HK-2 (cell line): Measurements from ENCODE around the gene CEP112.
"Not testable (repeated sequence)": the region's sequence is repeated elsewhere in the genome, so short reads cannot be mapped to it uniquely, and the experiment has no call there.

Source experiments
- DNase-seq: peaks from one replicate; pipeline ENCODE4 v3.0.0-alpha.2; 2018; ENCODE audit not compliant: unreplicated experiment

The CEP112 gene

GRCh38 chr17:65826577-65826976, 365.4 kb downstream of the CEP112 start:
- DNase-seq = not testable (repeated sequence)

- DNase-seq = no peak
Observed at GRCh38 chr17:65824901-65825300, 367.0 kb downstream of the CEP112 start.

GRCh38 chr17:65823713-65824112, 368.2 kb downstream of the CEP112 start:
- no peak for DNase-seq

GRCh38 chr17:65820811-65821210, 371.1 kb downstream of the CEP112 start:
- no peak for DNase-seq

- no peak for DNase-seq
Observed at GRCh38 chr17:65820306-65820705, 371.6 kb downstream of the CEP112 start.

- no peak for DNase-seq
Observed at GRCh38 chr17:65819810-65820209, 372.1 kb downstream of the CEP112 start.

- DNase-seq = no peak
Observed at GRCh38 chr17:65817951-65818350, 374.0 kb downstream of the CEP112 start.

- no peak for DNase-seq
Observed at GRCh38 chr17:65814418-65814817, 377.5 kb downstream of the CEP112 start.

GRCh38 chr17:65813306-65813705, 378.6 kb downstream of the CEP112 start:
- DNase-seq = no peak

- DNase-seq = no peak
Observed at GRCh38 chr17:65811043-65811442, 380.9 kb downstream of the CEP112 start.

- DNase-seq = no peak
Observed at GRCh38 chr17:65809366-65809765, 382.6 kb downstream of the CEP112 start.

- DNase-seq = not testable (repeated sequence)
Observed at GRCh38 chr17:65808566-65808965, 383.4 kb downstream of the CEP112 start.

- no peak for DNase-seq
Observed at GRCh38 chr17:65807361-65807760, 384.6 kb downstream of the CEP112 start.

GRCh38 chr17:65801513-65801912, 390.4 kb downstream of the CEP112 start:
- DNase-seq = no peak

GRCh38 chr17:65800655-65801054, 391.3 kb downstream of the CEP112 start:
- DNase-seq = no peak

GRCh38 chr17:65799869-65800268, 392.1 kb downstream of the CEP112 start:
- DNase-seq = no peak

- no peak for DNase-seq
Observed at GRCh38 chr17:65799454-65799853, 392.5 kb downstream of the CEP112 start.

- no peak for DNase-seq
Observed at GRCh38 chr17:65797809-65798208, 394.1 kb downstream of the CEP112 start.

GRCh38 chr17:65797101-65797500, 394.8 kb downstream of the CEP112 start:
- no peak for DNase-seq

GRCh38 chr17:65794572-65794971, 397.4 kb downstream of the CEP112 start:
- no peak for DNase-seq

- no peak for DNase-seq
Observed at GRCh38 chr17:65790241-65790640, 401.7 kb downstream of the CEP112 start.

- no peak for DNase-seq
Observed at GRCh38 chr17:65787503-65787902, 404.4 kb downstream of the CEP112 start.

GRCh38 chr17:65786479-65786878, 405.5 kb downstream of the CEP112 start:
- no peak for DNase-seq

- no peak for DNase-seq
Observed at GRCh38 chr17:65785109-65785508, 406.8 kb downstream of the CEP112 start.

- DNase-seq = no peak
Observed at GRCh38 chr17:65783845-65784334, 408.0 kb downstream of the CEP112 start.
